ENCODE data around the gene CAPN9. TPM values are rescaled to one million over a fixed set of nuclear protein-coding genes. Genes with fewer than 3 reads are reported as not detected.

CAPN9 gene
- total and polyA plus RNA-seq, 2 donors (not counting 3 experiments of a cell fraction or from before 2014, with no cell fraction given): not detected

Small RNA genes within 50 kb of the gene (small RNA-seq; reads per million reads assigned to genes)
- not detected for gene RNA5SP79 (ENCODE audit: insufficient read depth, insufficient read length, low read depth, low replicate concordance)

Other genes starting within 250 kb of the CAPN9 start
- gene COG2, start 104.9 kb upstream of the CAPN9 start, total RNA-seq: 20.7 and 24.2 TPM in 2 replicates
- 6.1 and 7.6 TPM in 2 replicates for gene COG2, start 104.9 kb upstream of the CAPN9 start, polyA plus RNA-seq
- not detected in 2 replicates for gene AGT, start 33.3 kb upstream of the CAPN9 start, total RNA-seq
- not detected in 2 replicates for gene AGT, start 33.3 kb upstream of the CAPN9 start, polyA plus RNA-seq
- gene C1orf198, start 121.1 kb downstream of the CAPN9 start, total RNA-seq: 27.7 and 29.2 TPM in 2 replicates
- 21.2 and 22.1 TPM in 2 replicates for gene C1orf198, start 121.1 kb downstream of the CAPN9 start, polyA plus RNA-seq
- gene TTC13, start 231.5 kb downstream of the CAPN9 start, total RNA-seq: 22.2 and 23.9 TPM in 2 replicates
- gene TTC13, start 231.5 kb downstream of the CAPN9 start, polyA plus RNA-seq: 6.8 and 8.8 TPM in 2 replicates
- 10.7 and 12.5 TPM in 2 replicates for gene ARV1, start 231.7 kb downstream of the CAPN9 start, total RNA-seq
- gene ARV1, start 231.7 kb downstream of the CAPN9 start, polyA plus RNA-seq: 10.8 and 14.0 TPM in 2 replicates